NCI-H2196 treated with DMSO at 0.1 percent for 48 hours (cell line): ENCODE results near the gene KREMEN2.
A peak's percentile ranks its signal among the peaks of the same experiment; 100 is the strongest.

Experiments used
- DNase-seq: peaks from one replicate; lab custom pipeline; 2025; ENCODE audit not compliant: unreplicated experiment; lab: John Stamatoyannopoulos, UW

Gene KREMEN2

DNA sequence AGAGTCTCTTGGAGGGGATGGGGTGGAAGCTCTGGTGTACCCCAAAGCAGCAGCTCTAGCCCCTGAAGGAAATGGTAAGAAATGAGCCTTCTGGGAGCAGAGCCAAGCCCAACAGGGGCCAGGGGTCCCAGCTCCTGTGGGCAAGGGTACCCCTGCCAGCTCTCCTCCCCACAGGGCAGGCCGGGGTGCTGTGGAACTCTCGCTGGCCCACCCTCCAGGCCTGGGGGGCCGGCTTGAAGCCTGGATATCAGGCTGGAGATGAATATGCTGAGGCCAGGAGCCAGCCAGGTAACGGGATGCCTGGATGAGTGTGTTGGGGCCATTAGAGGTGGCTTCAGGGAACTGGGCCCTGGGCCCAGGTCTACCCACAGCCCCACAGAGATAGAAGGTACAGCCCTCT is 36.5 kb downstream of the KREMEN2 start:
- no peak for DNase-seq

DNA sequence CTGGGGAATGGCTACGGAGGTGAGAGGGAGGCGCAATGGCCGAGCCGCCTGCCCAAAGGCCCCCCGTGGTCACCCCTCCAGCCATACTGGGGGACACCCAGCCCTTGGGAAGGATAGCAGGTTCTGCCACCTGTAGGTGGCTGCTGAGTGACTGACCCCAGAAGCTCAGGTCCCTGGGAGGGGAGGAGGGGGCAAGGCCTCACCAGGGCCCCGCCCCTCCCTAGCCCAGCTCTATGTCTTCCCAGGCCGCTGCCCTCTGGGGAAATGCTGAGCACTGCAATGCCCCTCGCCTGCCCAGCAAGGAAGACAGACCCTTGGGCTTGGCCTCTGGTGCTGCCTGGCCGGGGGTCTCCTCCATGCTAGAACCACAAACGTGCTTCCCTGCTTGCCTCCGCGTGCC is 37.2 kb downstream of the KREMEN2 start:
- no peak for DNase-seq

DNA sequence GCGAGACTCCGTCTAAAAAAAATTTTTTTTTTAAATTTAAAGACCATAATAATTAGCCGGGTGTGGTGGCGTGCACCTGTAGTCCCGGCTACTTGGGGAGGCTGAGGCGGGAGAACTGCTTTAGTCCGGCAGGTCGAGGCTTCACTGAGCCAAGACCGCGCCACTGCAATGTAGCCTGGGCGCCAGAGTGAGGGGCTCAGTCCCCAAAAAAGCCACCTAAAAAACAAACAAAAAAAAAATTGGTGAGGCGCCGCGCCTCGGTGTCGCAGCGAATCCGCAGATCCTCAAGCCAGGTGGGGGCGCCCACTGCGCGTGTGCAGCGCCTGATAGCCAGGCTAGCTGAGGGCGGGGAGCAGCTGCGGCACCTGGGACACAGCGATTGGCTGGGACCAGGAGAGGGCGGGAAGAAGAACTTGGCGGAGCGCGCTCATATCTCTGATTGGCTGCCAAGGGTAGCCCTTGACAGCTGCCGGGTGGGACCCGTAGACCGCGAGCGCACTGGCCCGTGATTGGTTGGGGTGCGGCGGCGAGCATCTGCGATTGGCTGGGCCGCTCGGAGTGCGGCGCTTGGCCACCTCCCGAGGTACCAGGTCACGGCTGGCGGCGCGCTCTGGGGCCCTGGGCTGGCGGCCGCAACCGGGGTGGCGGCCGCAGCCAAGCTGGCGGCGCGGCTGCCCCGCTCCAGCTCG is 39.7 kb downstream of the KREMEN2 start:
- DNase-seq, result peak; percentile 98

DNA sequence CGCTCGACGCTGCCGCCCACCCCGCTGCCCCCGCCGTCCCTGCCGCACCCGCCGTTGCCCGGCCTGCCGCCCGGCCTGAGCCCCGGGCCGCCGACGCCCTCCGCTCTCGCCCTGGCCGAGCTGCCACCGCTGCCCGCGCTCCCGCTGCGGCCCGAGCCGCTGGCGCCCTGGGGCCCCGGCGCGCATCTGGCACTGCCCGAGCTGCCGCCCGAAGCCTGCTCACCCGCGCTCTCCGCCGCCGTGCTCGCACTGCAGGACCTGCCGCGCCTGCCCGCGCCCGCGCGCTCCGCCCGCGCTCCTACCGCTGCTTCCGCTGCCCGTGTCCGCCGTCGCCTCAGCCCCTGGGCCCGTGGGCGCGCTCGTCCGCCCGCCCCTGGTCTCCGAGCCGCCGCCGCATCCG is 40.2 kb downstream of the KREMEN2 start:
- DNase-seq, result no peak

DNA sequence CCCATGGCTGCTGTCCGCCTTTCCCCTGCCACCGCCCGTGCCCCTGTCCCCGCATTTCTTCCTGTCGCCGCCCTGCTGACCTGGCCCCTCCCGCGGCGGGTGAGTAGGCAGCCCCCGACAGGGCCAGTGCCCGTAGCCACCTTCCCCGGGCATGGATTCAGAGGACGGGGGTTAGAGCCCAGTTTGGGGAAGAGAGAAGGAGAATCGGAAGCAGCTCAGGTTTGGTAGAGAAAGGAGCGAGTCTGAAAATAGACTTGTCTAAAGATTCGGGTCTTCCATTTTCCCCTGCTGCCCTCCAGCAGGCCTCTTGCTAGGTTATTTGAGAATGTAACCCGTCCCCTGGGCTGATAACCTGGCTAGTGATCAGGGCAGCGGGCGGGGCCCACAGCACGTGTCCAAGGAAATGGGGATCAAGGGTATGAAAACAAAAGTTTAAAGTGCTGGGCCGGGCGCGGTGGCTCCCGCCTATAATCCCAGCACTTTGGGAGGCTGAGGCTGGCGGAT is 40.8 kb downstream of the KREMEN2 start:
- DNase-seq, result peak; percentile 30

DNA sequence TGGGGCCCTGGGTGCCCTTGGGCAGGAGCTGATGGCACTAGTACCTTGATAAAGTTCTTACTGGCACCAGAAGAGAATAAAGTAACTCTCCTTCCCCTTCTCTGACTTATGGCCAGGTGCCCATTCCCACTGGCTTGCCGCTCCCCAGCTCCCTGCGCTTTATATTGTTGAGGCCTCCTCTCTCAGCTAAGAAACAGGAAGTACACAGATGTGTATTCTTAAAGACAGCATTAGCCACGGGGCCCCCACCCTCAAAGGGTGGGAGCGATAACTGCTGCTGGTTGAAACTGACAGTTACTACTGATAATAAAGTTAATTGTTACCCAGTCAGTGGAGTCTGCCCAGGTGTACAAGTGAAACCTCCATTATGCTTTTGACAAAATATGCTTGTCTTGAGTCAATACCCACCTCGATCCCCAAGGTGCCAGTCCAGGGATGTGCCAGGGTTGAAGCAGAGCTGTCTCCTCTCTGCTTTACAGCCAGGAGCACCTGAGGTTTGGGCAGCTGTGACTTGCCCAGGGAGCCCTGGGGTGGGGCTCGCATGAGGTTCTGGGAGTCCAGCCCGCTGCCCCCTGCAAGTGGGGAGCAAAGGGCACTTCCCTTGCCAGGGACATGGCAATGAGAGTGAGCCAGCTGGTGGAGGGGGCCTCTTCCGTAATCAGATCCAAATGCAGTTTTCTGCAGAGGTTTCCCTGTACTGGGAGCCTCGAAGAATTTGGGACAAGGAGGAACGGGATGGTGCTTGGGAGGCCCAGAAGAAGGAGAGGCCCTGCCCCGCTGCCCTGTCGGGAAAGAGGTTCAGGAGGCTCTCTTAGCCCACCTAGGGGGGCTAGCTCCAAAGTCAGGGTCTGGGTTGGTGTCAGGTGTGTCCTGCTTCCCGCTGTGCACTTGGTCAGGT is 43.2 kb downstream of the KREMEN2 start:
- DNase-seq, result no peak

DNA sequence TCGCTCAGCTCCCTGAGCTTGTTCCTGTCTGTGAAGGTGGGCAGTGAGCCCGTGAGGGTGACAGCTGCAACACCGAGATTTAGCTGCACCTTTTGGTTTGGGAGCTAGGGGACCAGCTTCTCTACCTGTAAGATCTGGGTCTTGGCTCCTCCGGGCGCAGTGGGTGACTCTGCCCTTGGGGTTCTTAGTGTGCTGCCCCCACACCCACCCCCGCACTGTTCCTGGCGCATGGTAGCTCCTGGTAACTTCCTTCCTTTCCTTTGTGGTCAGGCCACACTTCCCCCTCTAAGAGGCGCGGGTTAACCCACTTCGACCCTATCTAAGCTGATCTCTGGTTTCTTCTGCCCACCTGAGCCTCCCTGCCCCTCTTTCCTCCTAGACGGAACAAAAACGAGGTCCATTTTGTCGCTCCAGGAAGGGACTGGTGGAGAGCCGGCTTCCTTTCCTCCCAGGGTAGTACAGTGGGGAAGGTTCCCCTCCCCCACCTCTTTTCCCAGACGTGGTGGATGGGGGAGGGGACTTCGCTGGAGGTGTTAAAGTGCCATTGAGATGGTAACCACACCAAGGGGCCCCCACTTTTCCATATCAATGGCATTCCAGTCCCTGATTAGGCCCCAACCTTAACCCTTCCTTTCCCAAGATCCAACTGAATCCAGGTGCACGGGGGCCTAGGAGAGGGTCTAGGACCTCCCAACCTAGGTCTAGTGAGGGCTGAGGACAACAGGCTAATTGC is 44.0 kb downstream of the KREMEN2 start:
- DNase-seq, result no peak

DNA sequence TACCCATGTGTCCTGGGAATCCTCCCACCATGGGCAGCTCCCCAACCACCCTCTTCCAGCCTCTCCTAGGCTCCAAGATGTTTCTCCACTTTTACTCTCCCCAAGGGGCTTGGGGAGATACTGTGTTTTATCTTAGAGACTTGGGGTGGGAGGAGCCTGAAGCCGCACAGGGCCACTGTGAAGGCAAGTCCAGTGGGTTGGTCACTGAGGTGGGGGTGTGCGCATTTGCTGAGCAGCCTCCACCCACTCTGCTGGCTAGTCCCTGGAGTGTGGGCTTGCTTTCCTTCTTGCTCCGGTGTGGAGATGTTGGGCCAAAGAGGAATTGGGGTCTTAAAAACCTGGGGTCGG is 44.6 kb downstream of the KREMEN2 start:
- no peak for DNase-seq

DNA sequence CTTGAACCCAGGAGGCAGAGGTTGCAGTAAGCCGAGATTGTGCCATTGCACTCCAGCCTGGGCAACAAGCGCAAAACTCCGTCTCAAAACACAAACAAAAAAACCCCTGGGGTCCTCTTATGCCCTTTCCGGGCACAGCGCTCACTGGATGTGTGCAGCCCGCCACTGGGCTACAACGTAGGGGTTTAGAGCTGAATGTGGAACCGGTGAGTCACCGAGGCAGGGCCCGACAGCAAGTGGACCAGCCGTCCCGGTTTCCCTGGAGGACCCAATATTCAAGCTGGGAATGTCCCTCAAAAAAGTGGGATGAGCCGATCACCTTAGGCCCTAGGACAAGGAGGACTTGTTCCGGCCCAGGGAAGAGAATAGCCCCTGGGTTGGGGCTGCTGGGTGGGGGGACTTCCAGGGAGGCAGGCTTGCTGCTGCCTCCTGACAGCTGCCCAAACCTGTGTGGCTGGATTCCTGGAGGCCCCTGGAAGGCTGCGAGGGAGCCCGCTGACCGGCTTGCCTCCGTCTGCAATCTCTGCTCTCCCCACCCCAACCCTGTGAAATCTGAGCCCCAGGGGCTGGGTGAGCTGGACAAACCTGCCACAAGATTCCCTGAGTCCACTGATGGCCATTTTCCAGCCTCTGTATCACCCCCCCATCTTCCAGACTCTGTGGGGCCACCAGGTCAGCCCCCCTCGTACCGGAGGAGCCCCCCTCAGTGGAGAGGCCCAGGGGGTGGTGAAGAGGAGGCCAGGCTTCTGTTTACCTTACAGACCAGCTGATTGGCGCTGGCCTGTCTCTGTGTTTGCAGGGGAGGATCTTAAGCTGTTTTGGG is 45.7 kb downstream of the KREMEN2 start:
- peak; percentile 32 for DNase-seq

DNA sequence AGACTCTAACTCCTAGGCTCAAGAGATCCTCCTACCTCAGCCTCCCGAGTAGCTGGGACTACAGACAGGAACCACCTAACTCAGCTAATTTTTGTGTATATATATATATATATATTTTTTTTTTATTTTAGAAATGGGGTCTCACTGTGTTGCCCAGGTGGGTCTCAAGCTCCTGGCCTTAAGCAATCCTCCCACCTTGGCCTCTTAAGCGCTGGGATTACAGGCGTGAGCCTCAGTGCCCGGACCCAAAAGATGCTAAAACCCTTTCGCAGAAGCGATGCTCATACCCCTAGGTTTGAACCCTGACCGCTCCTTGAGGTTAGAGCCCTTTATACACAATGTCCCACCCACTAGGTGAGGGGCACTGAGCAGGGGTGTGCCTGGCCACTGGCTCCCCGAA is 46.4 kb downstream of the KREMEN2 start:
- DNase-seq, result no peak

DNA sequence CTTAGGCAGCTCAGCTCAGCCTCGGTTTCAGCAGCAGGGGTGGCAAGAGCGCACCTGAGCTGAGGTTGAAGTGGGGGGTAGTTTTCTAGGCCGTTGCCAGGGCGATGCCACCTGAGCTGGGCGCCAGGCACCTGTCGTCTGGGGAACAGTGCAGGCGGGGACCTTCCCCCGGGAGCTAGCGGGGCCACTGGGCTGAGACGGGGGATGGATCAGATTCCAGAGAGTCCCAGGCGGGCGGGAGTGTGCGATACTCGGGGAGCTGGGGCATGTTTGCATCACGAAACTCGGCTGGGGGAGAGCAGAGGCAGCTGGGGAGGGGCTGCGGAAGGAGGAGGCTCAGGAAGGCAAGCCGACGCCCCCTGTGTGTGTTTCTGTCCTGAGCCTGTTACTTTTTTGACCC is 48.2 kb downstream of the KREMEN2 start:
- DNase-seq, result peak; percentile 75

DNA sequence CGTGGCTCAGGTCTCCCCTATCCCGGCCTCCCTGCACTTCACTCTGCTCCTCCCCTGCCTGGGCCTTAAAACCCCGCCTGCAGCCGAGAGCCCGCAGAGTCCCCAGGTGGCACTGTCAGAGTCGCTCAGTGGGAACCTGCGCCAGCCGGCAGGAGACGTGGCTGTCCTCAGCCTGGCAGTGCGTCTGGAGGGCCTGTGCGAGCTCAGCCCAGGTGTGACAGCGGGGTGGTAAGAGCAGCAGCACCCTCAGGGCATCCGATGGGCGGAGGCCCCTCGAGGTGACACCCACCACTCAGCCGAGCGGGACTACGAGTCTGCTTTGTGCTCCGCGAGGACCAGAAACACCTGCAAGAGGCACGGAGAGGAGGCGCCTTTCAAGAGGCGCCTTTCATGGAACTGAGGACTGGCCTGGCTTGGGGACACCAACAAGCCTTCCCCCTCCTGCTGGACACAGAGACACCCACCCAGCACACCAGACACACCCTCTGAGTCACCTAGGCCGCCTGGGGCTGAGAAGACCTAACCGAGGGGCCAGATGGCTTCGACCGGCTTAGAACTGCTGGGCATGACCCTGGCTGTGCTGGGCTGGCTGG is 48.8 kb downstream of the KREMEN2 start, which contains the start of gene CLDN9:
Gene CLDN9 (plus strand): TSS at position 96 of the 593 bp plus-strand sequence. CDS start 440 bp downstream, at position 536.
- peak; percentile 20 for DNase-seq

DNA sequence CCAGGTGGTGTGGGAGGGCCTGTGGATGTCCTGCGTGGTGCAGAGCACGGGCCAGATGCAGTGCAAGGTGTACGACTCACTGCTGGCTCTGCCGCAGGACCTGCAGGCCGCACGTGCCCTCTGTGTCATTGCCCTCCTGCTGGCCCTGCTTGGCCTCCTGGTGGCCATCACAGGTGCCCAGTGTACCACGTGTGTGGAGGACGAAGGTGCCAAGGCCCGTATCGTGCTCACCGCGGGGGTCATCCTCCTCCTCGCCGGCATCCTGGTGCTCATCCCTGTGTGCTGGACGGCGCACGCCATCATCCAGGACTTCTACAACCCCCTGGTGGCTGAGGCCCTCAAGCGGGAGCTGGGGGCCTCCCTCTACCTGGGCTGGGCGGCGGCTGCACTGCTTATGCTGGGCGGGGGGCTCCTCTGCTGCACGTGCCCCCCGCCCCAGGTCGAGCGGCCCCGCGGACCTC is 49.4 kb downstream of the KREMEN2 start:
- no peak for DNase-seq

DNA sequence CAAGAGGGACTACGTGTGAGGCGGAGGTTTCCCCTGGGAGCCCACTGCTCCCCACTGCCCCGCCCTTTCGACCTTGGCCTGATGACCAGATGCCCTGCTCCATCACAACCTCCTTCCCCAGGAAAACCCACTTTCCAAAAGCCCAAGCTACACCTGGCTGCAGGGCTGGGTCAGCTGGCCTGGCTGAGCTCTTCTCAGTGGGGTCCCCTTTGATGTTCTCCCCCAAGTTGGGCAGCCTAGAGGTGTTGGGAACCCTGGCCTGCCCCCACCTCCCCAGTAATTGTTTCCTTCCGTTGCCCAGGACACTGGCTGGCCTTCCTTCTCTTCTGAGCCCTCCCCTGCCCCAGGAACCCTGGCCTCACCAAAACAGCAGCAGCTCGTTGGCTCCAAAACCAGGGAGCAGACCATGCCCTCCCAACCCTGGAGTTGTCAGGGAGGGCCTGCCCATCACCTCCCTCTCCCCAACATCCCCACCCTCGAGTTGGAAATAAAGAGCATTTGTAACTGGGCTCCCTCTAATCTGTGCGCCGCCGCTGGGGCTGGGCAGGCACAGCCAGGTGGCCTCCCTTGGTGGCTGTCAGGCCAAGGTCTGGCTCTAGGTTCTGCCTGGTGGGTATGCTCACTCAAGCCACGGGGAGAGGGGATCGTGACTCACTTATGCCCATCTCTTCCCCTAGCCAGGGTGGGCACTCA is 50.1 kb downstream of the KREMEN2 start:
- DNase-seq, result no peak

DNA sequence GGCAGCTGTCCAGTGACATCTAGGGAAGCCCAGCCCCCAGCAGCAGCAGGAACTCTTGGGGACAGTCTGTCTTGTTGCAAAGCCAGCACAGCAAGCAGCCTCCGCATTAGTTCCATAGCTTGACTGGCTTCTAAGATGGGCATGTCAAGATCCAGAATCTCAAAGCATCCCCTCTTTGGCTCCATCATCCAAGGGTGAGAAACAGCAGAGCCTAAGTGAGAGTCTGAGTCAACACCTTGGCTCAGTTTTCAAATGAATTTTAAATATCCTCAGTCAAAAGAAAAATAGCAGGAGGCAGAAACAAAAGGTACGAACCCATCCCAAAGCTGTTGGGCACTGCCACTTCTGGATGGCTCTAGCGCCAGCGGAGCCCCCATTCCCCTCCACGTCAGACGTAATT is 50.9 kb downstream of the KREMEN2 start:
- no peak for DNase-seq

DNA sequence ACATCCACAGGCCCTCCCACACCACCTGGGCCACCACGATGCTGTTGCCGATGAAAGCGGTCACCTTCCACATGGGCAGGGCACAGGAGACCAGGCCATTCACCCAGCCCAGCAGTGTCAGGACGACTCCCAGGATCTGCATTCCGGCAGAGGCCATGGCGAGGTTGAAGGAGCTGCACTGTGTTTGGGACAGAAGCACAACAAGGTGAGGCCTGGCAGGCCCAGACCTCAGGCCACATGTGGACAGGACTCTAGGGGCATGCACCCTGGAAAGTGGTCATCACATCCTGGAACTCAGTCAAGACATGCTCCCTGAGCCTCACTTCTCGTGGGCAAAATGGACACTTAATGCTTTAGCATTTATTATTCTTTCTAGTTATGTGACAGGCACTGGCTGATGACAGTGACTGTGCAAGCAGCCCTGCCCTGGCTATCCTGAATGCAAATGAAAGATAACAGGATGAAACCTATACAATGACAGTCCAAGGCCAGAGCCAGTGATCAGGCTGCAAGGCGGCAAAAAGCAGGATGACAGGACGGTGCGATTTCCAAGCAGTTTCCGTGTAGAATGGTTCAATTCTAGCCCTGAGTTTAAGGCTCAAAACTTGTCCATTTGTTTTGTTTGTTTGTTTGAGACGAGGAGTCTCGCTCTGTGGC is 51.9 kb downstream of the KREMEN2 start:
- DNase-seq, result no peak

DNA sequence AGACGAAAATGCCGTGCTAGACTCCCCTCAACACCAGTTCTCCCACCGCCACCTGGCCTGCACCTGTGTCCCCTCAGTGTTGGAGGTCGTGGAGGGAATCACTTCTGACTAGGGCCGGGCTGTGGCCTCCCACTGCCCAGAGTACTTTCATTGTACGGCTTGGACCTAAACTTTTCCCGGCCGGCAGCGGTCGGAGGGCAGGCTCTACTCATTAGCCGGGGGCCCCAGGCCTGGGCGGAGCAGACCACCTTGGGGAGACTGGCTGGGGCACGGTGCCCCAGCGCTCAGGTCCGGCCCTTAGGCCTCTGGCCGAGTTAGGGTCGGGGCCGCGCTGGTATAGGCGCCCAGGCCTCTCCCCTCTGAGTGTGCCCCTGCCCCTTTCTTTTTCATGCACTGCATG is 53.3 kb downstream of the KREMEN2 start:
- no peak for DNase-seq
